Liver (tissue), 9 donors: ENCODE data around the gene PHLPP2. TPM values are rescaled to one million over a fixed set of nuclear protein-coding genes. Genes with fewer than 3 reads are reported as not detected.
"Not testable (repeated sequence)": the region's sequence is repeated elsewhere in the genome, so short reads cannot be mapped to it uniquely, and the experiment has no call there.

Experiments
- DNase-seq: peaks from one replicate; pipeline ENCODE4 v3.0.0-alpha.2; 2017; ENCODE audit warnings: low spot score
- H3K27ac ChIP-seq, 2 donors: one replicate each; pipeline ENCODE4 v1.7.0; 2013; ENCODE audit warnings: inconsistent platforms in 2 of 2, low read length in 2 of 2, control low read depth in 1 of 2, low read depth in 1 of 2, mild to moderate bottlenecking in 1 of 2
- H3K27me3 ChIP-seq, 4 donors: one replicate each; pipeline versions ENCODE4 v1.6.1 to v1.7.0; 2013; ENCODE audit warnings: low read length in 3 of 4, inconsistent platforms in 1 of 4, mild to moderate bottlenecking in 1 of 4, moderate library complexity in 1 of 4; ENCODE audit not compliant: control insufficient read depth in 4 of 4, insufficient read depth in 4 of 4
- H3K36me3 ChIP-seq, 4 donors: one replicate each; pipeline versions ENCODE4 v1.6.1 to v1.7.0; 2013; ENCODE audit warnings: low read length in 3 of 4, mild to moderate bottlenecking in 3 of 4, low read depth in 1 of 4, moderate library complexity in 1 of 4; ENCODE audit not compliant: control insufficient read depth in 4 of 4, insufficient read depth in 3 of 4
- H3K4me1 ChIP-seq, 4 donors: one replicate each; pipeline versions ENCODE4 v1.6.1 to v1.7.0; 2013; ENCODE audit warnings: low read length in 3 of 4, mild to moderate bottlenecking in 3 of 4, moderate library complexity in 1 of 4; ENCODE audit not compliant: control insufficient read depth in 4 of 4, insufficient read depth in 4 of 4
- H3K4me3 ChIP-seq, 3 donors: one replicate each; pipeline versions ENCODE4 v1.6.1 to v1.7.0; 2013; ENCODE audit warnings: low read length in 3 of 3, control low read depth in 1 of 3, low read depth in 1 of 3, mild to moderate bottlenecking in 1 of 3
- H3K9ac ChIP-seq, 2 donors: one replicate each; pipeline ENCODE4 v1.7.0; 2013; ENCODE audit warnings: low read length in 2 of 2, mild to moderate bottlenecking in 2 of 2, moderate library complexity in 2 of 2, control low read depth in 1 of 2, low read depth in 1 of 2
- H3K9me3 ChIP-seq, 4 donors: one replicate each; pipeline versions ENCODE4 v1.6.1 to v1.7.0; 2013; ENCODE audit warnings: low read length in 3 of 4; ENCODE audit not compliant: control insufficient read depth in 4 of 4
- EGR1 ChIP-seq, 2 donors: IDR thresholded peaks; 2 replicates each; pipeline ENCODE4 v1.6.1; 2016 to 2018; ENCODE audit warnings: antibody characterized with exemption in 2 of 2, low read depth in 2 of 2
- FOXA1 ChIP-seq: IDR thresholded peaks from 2 replicates; pipeline ENCODE4 v1.6.1; 2016; ENCODE audit warnings: antibody characterized with exemption
- FOXA2 ChIP-seq: IDR thresholded peaks from 2 replicates; pipeline ENCODE4 v1.6.1; 2016; ENCODE audit warnings: antibody characterized with exemption
- GABPA ChIP-seq, 2 donors: IDR thresholded peaks in 1 of 2; conservative IDR thresholded peaks in 1 of 2; 2 replicates each; pipeline ENCODE4 v1.6.1; 2016; ENCODE audit warnings: antibody characterized with exemption in 2 of 2, mild to moderate bottlenecking in 1 of 2, moderate library complexity in 1 of 2
- HNF4A ChIP-seq, 2 donors: conservative IDR thresholded peaks; 2 replicates each; pipeline ENCODE4 v1.6.1; 2016; ENCODE audit warnings: antibody characterized with exemption in 2 of 2, mild to moderate bottlenecking in 2 of 2
- HNF4G ChIP-seq: IDR thresholded peaks from 2 replicates; pipeline ENCODE4 v1.6.1; 2016; ENCODE audit warnings: antibody characterized with exemption
- JUND ChIP-seq, 2 donors: IDR thresholded peaks; 2 replicates each; pipeline ENCODE4 v1.6.1; 2016; ENCODE audit warnings: antibody characterized with exemption in 2 of 2
- NR2F2 ChIP-seq: IDR thresholded peaks from 2 replicates; pipeline ENCODE4 v1.6.1; 2016; ENCODE audit warnings: antibody characterized with exemption
- RAD21 ChIP-seq, 2 donors: IDR thresholded peaks; 2 replicates each; pipeline ENCODE4 v1.6.1; 2016; ENCODE audit warnings: antibody characterized with exemption in 2 of 2, mild to moderate bottlenecking in 2 of 2
- RXRA ChIP-seq, 2 donors: IDR thresholded peaks; 2 replicates each; pipeline ENCODE4 v1.6.1; 2017 to 2018; ENCODE audit warnings: antibody characterized with exemption in 2 of 2, mild to moderate bottlenecking in 1 of 2
- SP1 ChIP-seq: IDR thresholded peaks from 2 replicates; pipeline ENCODE4 v1.6.1; 2018; ENCODE audit warnings: antibody characterized with exemption, mild to moderate bottlenecking
- TAF1 ChIP-seq: conservative IDR thresholded peaks from 2 replicates; pipeline ENCODE4 v1.6.1; 2016; ENCODE audit warnings: antibody characterized with exemption, mild to moderate bottlenecking
- YY1 ChIP-seq: IDR thresholded peaks from 2 replicates; pipeline ENCODE4 v1.6.1; 2016; ENCODE audit warnings: antibody characterized with exemption, mild to moderate bottlenecking
- WGBS: extraction: QIAGEN DNeasy Blood & Tissue Kit; methylation state at CpG from one replicate; pipeline ENCODE4 v1.1.7; 2013; 5-methylcytosine and 5-hydroxymethylcytosine counted together
- polyA plus RNA-seq, 2 donors: library from polyadenylated mRNA; stranded (reverse) in 1 of 2; unstranded in 1 of 2; fragments of 200-250 nt in 1 of 2; fragments of >200 nt in 1 of 2; fragmentation: Nextera tagmentation in 1 of 2; extraction: Ambion mirVana in 1 of 2; gene quantifications; one replicate each; pipeline versions ENCODE4 v1.2.1 to v1.2.3, GENCODE V29; 2013 to 2015
- total RNA-seq, 2 donors: library from RNA; depleted of rRNA; stranded (reverse); fragments of >200 nt; gene quantifications; one replicate each; pipeline ENCODE4 v1.2.3, GENCODE V29; 2014
- TF ChIP-seq, protein P1 (sequence below): IDR thresholded peaks from 2 replicates; pipeline ENCODE4 v1.6.1; 2016; ENCODE audit warnings: antibody characterized with exemption, mild to moderate bottlenecking
- TF ChIP-seq, protein P2 (sequence below): IDR thresholded peaks from 2 replicates; pipeline ENCODE4 v1.6.1; 2016; ENCODE audit warnings: antibody characterized with exemption
- TF ChIP-seq, protein P3 (sequence below): fragments of 150-350 bp; IDR thresholded peaks from 2 replicates; pipeline ENCODE4 v1.5.1; 2017; ENCODE audit warnings: improper control_type of control experiment, low read depth, low read length; ENCODE audit not compliant: missing input control
- TF ChIP-seq, protein P4 (sequence below): IDR thresholded peaks from 2 replicates; pipeline ENCODE4 v1.6.1; 2016; ENCODE audit warnings: antibody characterized with exemption
- TF ChIP-seq, protein P5 (sequence below): IDR thresholded peaks from 2 replicates; pipeline ENCODE4 v1.6.1; 2016; ENCODE audit warnings: antibody characterized with exemption
- donor health status: healthy.
- donor health status: healthy.
- donor health status: healthy.
- donor health status: healthy.
- donor health status: healthy.

The PHLPP2 gene
- total and polyA plus RNA-seq, 4 donors, result 1.2 to 7.8 (median 3.9) TPM

DNA sequence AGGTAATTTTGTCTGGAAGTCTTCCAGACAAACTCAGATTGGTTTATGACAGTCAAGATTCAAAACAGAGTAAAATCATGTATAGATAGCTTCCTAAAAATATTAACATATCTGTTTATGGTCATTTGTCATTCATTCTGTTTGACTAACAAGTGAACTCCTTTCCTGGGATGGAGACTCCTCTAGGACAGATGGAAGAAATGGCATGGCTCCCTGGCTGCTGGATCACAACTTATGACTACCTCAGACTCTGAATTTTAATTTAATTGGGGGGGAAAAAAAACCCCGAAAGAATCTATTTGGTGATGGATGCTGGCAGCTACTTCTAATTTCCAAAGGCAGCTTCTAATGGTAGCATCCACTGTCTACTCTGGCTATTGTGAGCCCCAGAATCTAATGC lies 34.6 kb downstream of the PHLPP2 start (continued):
- TF ChIP-seq GABPA (IDR thresholded peaks at IDR 0.05 in 1 of 2, conservative IDR thresholded peaks at IDR 0.05 in 1 of 2) (no peak), EGR1 (IDR thresholded peaks at IDR 0.05; ENCODE audit: low read depth in 2 of 2) (no peak), RAD21 (IDR thresholded peaks at IDR 0.05) (no peak), RXRA (IDR thresholded peaks at IDR 0.05) (no peak), SP1 (no peak), HNF4G (no peak), JUND (IDR thresholded peaks at IDR 0.05) (no peak)
- TF ChIP-seq, protein P1, sequence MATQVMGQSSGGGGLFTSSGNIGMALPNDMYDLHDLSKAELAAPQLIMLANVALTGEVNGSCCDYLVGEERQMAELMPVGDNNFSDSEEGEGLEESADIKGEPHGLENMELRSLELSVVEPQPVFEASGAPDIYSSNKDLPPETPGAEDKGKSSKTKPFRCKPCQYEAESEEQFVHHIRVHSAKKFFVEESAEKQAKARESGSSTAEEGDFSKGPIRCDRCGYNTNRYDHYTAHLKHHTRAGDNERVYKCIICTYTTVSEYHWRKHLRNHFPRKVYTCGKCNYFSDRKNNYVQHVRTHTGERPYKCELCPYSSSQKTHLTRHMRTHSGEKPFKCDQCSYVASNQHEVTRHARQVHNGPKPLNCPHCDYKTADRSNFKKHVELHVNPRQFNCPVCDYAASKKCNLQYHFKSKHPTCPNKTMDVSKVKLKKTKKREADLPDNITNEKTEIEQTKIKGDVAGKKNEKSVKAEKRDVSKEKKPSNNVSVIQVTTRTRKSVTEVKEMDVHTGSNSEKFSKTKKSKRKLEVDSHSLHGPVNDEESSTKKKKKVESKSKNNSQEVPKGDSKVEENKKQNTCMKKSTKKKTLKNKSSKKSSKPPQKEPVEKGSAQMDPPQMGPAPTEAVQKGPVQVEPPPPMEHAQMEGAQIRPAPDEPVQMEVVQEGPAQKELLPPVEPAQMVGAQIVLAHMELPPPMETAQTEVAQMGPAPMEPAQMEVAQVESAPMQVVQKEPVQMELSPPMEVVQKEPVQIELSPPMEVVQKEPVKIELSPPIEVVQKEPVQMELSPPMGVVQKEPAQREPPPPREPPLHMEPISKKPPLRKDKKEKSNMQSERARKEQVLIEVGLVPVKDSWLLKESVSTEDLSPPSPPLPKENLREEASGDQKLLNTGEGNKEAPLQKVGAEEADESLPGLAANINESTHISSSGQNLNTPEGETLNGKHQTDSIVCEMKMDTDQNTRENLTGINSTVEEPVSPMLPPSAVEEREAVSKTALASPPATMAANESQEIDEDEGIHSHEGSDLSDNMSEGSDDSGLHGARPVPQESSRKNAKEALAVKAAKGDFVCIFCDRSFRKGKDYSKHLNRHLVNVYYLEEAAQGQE, result no peak

DNA sequence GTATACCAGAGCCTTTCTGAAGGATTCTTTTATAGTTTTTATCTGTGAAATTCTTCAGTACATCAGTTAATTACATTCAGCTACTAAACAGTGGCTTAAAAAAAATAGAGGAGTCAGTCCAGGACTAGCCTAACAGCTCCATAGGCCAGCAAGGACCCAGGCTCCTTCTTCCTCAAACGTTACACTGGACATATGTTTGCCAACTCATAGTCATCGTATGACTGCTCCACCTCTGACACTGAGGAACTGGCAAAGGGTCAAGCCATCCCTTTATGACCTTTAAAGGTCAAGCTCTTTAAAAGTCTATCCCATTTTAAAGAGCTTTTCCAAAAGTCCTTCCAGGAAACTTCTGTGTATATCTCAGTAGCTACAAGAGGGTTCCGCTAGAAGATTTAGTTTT lies 36.6 kb downstream of the PHLPP2 start:
- no peak overlapping the region for H3K27ac ChIP-seq
- H3K9ac ChIP-seq, result no peak overlapping the region
- DNase-seq, result no peak
- H3K27me3 ChIP-seq, result no peaks in the 10 kb centered on the region
- peaks cover 0 to 13% (median 6%) of the 10 kb centered on the region in 4 donors for H3K36me3 ChIP-seq
- TF ChIP-seq TAF1 (no peak), SP1 (no peak), HNF4A (conservative IDR thresholded peaks at IDR 0.05) (no peak), FOXA2 (no peak), RXRA (IDR thresholded peaks at IDR 0.05) (no peak), EGR1 (IDR thresholded peaks at IDR 0.05; ENCODE audit: low read depth in 2 of 2) (no peak), RAD21 (IDR thresholded peaks at IDR 0.05) (no peak), NR2F2 (no peak), YY1 (no peak), JUND (IDR thresholded peaks at IDR 0.05) (no peak), FOXA1 (no peak), HNF4G (no peak), GABPA (IDR thresholded peaks at IDR 0.05 in 1 of 2, conservative IDR thresholded peaks at IDR 0.05 in 1 of 2) (no peak)
- TF ChIP-seq, protein P1, result no peak
- TF ChIP-seq, protein P2, sequence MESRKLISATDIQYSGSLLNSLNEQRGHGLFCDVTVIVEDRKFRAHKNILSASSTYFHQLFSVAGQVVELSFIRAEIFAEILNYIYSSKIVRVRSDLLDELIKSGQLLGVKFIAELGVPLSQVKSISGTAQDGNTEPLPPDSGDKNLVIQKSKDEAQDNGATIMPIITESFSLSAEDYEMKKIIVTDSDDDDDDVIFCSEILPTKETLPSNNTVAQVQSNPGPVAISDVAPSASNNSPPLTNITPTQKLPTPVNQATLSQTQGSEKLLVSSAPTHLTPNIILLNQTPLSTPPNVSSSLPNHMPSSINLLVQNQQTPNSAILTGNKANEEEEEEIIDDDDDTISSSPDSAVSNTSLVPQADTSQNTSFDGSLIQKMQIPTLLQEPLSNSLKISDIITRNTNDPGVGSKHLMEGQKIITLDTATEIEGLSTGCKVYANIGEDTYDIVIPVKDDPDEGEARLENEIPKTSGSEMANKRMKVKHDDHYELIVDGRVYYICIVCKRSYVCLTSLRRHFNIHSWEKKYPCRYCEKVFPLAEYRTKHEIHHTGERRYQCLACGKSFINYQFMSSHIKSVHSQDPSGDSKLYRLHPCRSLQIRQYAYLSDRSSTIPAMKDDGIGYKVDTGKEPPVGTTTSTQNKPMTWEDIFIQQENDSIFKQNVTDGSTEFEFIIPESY, result no peak
- TF ChIP-seq, protein P3, sequence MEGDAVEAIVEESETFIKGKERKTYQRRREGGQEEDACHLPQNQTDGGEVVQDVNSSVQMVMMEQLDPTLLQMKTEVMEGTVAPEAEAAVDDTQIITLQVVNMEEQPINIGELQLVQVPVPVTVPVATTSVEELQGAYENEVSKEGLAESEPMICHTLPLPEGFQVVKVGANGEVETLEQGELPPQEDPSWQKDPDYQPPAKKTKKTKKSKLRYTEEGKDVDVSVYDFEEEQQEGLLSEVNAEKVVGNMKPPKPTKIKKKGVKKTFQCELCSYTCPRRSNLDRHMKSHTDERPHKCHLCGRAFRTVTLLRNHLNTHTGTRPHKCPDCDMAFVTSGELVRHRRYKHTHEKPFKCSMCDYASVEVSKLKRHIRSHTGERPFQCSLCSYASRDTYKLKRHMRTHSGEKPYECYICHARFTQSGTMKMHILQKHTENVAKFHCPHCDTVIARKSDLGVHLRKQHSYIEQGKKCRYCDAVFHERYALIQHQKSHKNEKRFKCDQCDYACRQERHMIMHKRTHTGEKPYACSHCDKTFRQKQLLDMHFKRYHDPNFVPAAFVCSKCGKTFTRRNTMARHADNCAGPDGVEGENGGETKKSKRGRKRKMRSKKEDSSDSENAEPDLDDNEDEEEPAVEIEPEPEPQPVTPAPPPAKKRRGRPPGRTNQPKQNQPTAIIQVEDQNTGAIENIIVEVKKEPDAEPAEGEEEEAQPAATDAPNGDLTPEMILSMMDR, result no peak
- TF ChIP-seq, protein P4, sequence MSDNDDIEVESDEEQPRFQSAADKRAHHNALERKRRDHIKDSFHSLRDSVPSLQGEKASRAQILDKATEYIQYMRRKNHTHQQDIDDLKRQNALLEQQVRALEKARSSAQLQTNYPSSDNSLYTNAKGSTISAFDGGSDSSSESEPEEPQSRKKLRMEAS, result no peak
- TF ChIP-seq, protein P5, sequence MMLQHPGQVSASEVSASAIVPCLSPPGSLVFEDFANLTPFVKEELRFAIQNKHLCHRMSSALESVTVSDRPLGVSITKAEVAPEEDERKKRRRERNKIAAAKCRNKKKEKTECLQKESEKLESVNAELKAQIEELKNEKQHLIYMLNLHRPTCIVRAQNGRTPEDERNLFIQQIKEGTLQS, result no peak
- H3K4me1 ChIP-seq, result no peaks in the 10 kb centered on the region
- H3K9me3 ChIP-seq, result no peaks in the 10 kb centered on the region
- H3K4me3 ChIP-seq, result no peak overlapping the region
- 71% methylated on average over 3 of the region's 3 CpGs for WGBS

DNA sequence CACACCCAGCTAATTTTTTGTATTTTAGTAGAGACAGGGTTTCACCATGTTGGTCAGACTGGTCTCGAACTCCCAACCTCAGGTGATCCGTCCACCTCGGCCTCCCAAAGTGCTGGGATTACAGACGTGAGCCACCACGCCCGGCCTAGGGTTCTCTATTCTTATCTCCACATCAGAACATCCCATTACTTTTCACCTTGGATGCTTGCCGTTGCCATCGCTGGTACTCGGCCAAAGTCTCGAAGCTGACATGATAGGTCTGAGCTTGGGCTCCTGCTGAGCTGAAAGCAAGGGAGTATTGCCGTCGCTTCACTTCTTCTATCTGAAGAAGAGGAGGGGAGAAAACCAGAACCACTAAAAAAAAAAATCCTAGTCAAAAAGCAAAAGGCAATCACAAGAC lies 40.2 kb downstream of the PHLPP2 start:
- peaks cover 0 to 13% (median 3%) of the 10 kb centered on the region in 4 donors for H3K36me3 ChIP-seq
- 97% methylated on average over 12 of the region's 12 CpGs for WGBS

More for the DNA sequence above, 40.2 kb downstream of the PHLPP2 start:
- H3K4me3 ChIP-seq, H3K27me3 ChIP-seq, H3K4me1 ChIP-seq, H3K9ac ChIP-seq, H3K27ac ChIP-seq, H3K9me3 ChIP-seq, DNase-seq: not testable (repeated sequence)
